ENCODE results near the gene ZNF770.

DNA sequence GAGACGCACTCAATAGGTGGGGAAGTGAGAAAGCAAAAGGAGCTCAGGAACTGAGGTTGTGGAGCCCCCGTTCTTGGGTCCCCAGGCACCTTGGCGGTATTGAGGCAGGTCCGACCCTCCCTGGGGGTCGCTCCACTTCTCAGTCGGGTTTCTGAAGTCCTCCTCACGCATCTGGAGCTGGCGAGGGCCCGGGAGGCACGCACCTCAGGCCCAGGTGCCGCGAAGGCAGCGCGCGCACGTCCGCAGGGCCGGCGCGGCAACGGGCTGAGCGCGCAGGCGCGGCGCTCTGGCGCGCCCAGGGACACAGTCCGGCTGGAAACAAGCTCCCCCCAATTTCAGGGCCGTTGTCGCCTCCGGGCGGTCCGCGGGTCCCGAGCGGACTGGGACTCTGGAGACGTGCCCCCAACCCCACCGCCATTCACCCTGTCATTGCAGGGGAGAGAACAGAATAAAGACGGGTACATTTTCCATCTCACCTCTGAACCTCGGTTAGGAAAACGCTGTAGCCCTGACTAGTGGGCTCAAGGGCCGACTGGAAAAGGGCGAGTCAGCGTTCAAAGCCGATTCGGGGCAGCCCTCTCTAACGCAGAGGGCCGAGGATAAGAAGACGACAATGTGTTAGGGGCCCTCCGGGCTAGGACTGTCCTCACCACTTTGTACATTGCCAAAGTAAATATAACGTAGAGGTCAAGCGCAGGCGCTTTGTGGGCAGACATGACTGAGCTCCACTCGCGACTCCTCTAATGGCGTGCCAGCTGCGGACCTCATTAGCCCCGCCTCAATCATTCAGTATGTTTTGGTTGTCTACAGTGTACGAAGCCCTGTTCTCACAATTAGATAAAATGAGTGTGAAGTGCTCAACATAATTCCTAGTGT is at the start of gene ZNF770:
- TF ChIP-seq, protein P1, sequence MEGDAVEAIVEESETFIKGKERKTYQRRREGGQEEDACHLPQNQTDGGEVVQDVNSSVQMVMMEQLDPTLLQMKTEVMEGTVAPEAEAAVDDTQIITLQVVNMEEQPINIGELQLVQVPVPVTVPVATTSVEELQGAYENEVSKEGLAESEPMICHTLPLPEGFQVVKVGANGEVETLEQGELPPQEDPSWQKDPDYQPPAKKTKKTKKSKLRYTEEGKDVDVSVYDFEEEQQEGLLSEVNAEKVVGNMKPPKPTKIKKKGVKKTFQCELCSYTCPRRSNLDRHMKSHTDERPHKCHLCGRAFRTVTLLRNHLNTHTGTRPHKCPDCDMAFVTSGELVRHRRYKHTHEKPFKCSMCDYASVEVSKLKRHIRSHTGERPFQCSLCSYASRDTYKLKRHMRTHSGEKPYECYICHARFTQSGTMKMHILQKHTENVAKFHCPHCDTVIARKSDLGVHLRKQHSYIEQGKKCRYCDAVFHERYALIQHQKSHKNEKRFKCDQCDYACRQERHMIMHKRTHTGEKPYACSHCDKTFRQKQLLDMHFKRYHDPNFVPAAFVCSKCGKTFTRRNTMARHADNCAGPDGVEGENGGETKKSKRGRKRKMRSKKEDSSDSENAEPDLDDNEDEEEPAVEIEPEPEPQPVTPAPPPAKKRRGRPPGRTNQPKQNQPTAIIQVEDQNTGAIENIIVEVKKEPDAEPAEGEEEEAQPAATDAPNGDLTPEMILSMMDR (conservative IDR thresholded peaks at IDR 0.05), result no peak
- TF ChIP-seq EZH2 (IDR thresholded peaks at IDR 0.05; ENCODE audit: low read depth), result no peak

Data from PC-9 (cell line).